HG03521 (cell line): Measurements from ENCODE around the gene C3orf62.

Experiments
- ATAC-seq: cut with Tn5 transposase; IDR thresholded peaks from one replicate; pipeline ENCODE4 v1.9.1; 2021; ENCODE audit warnings: mild to moderate bottlenecking, moderate library complexity; ENCODE audit not compliant: unreplicated experiment

Gene C3orf62

GRCh38 chr3:49276475-49277382 lies at the start of gene C3orf62:
Gene C3orf62 (minus strand): TSS chr3:49277232. CDS start chr3:49276872, 360 bp downstream.
- ATAC-seq: peak; percentile 69

DNA sequence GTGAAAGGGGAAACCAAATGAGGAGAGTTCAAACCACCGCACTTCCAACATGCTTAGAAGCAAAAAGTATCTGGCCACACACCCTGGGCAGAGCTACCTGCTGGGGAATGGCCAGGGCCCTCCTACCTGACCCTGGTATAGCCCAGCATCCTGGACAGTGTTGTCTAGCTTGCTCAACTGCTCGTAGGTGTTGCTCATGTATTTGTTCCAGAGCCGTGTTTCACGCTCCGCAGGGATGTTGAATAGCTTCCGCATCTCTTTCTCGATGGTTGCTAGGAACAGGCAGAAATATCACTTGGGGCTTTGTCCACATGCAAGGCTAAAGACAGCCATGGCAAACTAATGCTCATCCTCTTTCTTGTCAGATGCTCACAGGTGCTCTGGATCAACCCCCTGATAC lies 47.7 kb upstream of the C3orf62 start:
- no peak for ATAC-seq

DNA sequence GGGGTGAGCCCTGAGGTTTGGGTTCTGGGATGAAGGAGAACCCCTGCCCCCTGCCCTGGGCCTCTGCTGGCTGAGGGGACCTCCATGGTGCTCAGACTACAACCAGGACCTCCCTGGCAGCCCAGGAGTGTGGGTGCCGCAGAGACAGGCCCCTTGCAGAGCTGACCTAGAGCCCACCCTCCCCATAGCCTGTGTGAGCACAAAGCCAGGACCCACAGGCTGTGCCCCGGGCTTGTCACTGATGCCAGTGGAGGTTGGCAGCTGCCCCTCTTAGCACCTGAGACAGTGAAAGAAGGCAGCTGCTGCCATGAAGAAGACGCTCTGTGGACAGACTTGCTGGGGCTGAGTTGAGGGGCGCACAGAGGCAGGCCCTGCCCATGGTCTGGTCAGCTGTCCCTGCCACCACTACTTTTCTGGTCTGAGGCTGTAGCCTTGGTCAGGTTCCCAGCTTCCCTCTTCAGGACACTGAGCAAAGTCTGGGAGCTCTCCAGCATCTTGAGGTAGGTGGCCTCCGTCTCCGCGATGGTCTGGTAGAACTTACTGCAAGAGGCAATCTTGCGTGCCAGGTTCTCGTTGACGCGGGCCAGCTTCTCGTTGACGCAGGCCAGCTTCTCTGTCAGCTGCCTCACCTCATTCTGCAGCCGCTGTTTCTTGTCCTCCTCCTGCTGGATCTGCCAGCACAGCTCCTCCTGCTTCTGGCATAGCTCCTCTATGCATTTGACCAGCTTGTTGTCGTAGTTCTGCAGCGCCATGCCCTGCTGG lies 39.8 kb upstream of the C3orf62 start:
- ATAC-seq: no peak

DNA sequence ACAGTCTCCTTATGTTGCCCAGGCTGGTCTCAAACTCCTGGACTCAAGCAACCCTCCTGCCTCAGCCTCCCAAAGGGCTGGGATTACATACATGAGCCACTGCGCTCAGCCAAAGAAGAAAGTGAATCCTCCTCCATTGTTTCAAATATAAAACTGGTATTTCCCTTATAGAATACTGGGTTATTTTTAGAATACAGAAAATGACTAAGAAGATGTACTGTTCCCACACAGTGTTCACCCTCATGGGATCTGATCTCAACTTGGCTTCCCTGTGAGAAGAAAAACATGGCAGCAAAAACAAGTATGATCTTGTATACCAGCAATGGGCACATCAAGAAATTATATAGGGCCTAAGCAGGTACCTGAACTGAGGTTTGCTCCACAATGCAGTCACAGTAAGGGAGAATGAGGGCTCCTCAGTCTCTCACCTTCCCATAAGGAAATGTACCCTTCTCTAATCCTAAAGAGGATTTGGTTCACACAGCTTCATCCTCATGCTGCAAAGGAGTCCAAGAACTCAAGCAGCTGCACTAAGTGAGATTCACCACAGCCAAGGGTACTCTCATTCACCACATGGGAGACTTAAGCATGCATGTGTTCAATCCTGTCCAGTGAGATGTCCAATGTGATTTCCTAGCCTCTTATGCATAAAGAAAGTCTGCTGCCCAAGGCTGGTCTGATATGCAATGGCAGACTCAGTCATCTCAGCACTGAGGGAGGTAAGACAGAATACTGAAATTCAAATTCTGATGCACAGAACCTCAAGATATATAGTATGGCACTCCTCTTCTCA lies 37.1 kb upstream of the C3orf62 start:
- ATAC-seq: no peak

- no peak for ATAC-seq
Measured at GRCh38 chr3:49311283-49311682, 34.3 kb upstream of the C3orf62 start.

DNA sequence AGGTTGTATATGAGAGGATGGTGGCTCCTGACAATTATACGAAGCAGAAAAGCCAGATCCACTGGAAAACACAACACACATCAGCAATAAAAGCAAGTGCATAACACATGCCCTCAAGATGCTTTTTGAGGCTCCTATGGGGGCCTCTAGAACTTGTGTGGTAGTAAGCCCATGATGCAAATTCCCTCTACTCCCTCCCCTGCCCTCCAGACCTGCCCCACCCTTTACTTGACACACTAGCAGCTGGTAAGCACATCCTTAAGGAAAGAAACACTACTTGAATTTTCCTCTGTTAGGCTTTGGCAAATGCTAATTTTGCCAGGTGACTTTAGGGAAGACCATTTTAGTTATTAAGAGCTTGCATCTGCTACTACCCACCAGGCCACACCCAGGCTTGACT lies 33.6 kb upstream of the C3orf62 start:
- no peak for ATAC-seq

GRCh38 chr3:49305608-49306007 lies 28.6 kb upstream of the C3orf62 start:
- ATAC-seq: no peak

GRCh38 chr3:49302613-49303012 lies 25.6 kb upstream of the C3orf62 start:
- ATAC-seq: no peak

GRCh38 chr3:49300595-49300994 lies 23.6 kb upstream of the C3orf62 start:
- no peak for ATAC-seq

GRCh38 chr3:49298511-49298910 lies 21.5 kb upstream of the C3orf62 start:
- no peak for ATAC-seq

- no peak for ATAC-seq
Measured at GRCh38 chr3:49296781-49297411, 19.9 kb upstream of the C3orf62 start.

DNA sequence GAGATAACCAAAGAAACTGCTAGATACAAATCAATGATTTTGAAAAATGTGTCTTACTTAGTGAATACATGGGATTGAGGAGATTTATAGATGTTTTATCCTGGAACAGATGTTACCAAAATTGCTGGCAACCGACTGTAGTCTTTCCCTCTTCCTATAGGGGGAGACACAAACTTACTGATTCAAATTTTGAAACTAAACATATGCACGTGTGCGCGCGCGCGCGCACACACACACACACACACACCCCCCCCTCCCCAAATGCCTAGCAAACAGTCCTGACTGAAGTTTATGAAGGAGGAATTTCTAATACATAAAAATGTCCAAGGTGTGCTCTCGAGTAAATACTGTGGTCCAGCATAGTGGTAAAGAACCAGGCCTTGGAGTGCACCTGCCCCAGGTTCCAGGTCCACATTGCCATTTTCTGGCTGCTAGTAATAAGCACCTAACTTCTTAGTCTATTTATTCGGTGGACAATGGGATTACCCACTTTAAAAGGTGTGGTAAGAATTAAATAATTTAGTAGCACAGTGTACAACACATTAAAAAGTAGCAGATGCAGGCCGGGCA lies 18.5 kb upstream of the C3orf62 start:
- no peak for ATAC-seq

DNA sequence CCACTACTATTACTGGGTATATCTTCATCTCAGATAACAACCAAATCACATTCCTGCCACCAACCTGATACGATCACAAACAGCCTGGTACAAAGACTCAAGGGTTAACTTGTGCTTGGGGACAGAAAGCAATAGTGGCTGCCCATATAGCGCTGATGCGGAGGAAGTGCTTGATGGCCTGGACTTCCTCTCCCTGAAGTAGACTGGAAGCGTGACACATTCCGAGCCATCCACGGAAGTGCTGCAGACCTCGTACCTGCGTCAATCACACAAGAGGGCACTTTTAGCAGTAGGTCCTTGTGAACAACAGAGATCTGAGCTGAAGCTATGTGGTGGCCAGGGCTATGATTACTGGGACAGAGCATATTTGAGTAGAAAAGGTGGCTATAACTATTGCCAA lies 17.3 kb upstream of the C3orf62 start:
- no peak for ATAC-seq

GRCh38 chr3:49283997-49284396 lies 7.0 kb upstream of the C3orf62 start:
- no peak for ATAC-seq

- no peak for ATAC-seq
Measured at GRCh38 chr3:49279376-49279775, 2.3 kb upstream of the C3orf62 start.

DNA sequence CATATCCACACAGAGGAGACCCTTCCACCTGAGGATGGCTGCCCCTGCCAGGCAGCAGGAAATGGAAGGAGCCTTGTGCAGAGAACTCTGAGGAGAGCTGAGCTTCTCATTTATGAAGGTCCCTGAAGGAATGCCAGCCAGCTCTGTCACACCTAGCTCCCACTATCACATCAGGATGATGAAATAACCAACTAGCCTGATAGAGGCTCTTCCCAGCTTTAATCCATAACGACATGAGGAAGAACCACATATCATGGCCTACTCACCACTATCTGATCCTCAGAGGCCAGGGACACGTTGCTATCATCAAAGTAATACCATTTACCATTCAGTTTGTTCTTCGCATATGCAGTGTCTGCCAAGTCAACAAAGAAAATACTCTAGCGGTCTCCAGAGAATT lies 1.5 kb upstream of the C3orf62 start:
- no peak for ATAC-seq

DNA sequence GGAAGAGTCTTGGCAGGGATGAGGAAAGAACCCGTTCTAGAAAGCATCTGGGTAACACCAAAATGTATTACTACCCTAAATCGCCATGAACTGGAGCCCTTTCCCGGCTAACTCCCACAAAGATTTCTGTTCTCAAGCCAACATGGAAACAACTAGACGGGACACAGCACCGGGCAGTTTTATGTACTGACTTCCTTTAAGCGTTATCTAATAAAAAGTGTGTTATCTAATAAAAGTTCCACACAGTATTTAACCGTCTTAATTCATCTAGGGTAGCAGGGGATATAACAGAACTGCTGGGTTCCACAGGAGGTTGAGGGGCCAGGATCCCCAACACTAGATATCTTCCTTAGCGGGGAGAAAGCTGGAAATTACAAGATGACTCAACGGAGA lies 347 bp upstream of the C3orf62 start:
- no peak for ATAC-seq

- no peak for ATAC-seq
Measured at GRCh38 chr3:49273825-49274532, 3.1 kb downstream of the C3orf62 start.

- no peak for ATAC-seq
Measured at GRCh38 chr3:49271047-49271446, 6.0 kb downstream of the C3orf62 start.

DNA sequence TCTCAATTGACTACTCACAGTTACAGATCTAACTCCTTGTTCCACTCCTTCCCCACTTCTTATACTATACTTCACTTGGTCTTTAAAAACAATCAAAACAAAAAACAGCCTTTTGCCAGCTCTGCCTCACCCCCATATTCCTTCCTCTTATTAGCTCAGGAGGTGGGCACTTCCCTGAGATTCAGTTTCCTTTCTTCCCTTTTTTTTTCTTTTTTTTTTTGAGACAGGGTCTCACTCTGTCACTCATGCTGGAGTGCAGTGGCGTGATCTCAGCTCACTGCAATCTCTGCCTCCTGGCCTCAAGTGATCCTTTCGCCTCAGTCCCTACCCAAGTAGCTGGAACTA lies 6.9 kb downstream of the C3orf62 start:
- no peak for ATAC-seq
